Lung (tissue), 12 donors: ENCODE measurements around the gene ADCY6. TPM values are rescaled to one million over a fixed set of nuclear protein-coding genes. Genes with fewer than 3 reads are reported as not detected.

Experiments
- ATAC-seq: fragments of 200-7000 bp; cut with Tn5 transposase; one replicate; pipeline ENCODE4 v1.9.1; 2020; ENCODE audit warnings: moderate number of reproducible peaks; ENCODE audit not compliant: insufficient read depth, low FRiP score
- DNase-seq, 3 donors: peaks; one replicate each; pipeline ENCODE4 v3.0.0-alpha.2; 2013 to 2017
- H3K27ac ChIP-seq, 2 donors: one replicate each; pipeline ENCODE4 v1.5.1; 2013; ENCODE audit warnings: mild to moderate bottlenecking in 2 of 2, moderate library complexity in 2 of 2, control low read depth in 1 of 2, inconsistent platforms in 1 of 2, low read depth in 1 of 2, low read length in 1 of 2
- H3K27me3 ChIP-seq, 3 donors: one replicate each; pipeline ENCODE4 v1.5.1; 2013; ENCODE audit warnings: low read length in 2 of 3; ENCODE audit not compliant: control insufficient read depth in 3 of 3, insufficient read depth in 3 of 3
- H3K36me3 ChIP-seq, 4 donors: one replicate each; pipeline ENCODE4 v1.5.1; 2013; ENCODE audit warnings: low read length in 4 of 4, mild to moderate bottlenecking in 1 of 4, moderate library complexity in 1 of 4; ENCODE audit not compliant: control insufficient read depth in 4 of 4, insufficient read depth in 4 of 4
- H3K4me1 ChIP-seq, 5 donors: one replicate each; pipeline ENCODE4 v1.5.1; 2013; ENCODE audit warnings: low read length in 5 of 5, mild to moderate bottlenecking in 2 of 5, moderate library complexity in 1 of 5; ENCODE audit not compliant: control insufficient read depth in 5 of 5, insufficient read depth in 5 of 5
- H3K4me3 ChIP-seq: one replicate; pipeline ENCODE4 v1.5.1; 2013; ENCODE audit warnings: mild to moderate bottlenecking, control low read depth, moderate library complexity
- H3K9ac ChIP-seq, 2 donors: one replicate each; pipeline ENCODE4 v1.5.1; 2013; ENCODE audit warnings: low read length in 2 of 2, control low read depth in 1 of 2; ENCODE audit not compliant: insufficient read depth in 1 of 2
- H3K9me3 ChIP-seq, 4 donors: one replicate each; pipeline ENCODE4 v1.5.1; 2013; ENCODE audit warnings: low read length in 3 of 4, mild to moderate bottlenecking in 1 of 4, moderate library complexity in 1 of 4; ENCODE audit not compliant: control insufficient read depth in 4 of 4, insufficient read depth in 3 of 4
- CTCF ChIP-seq: IDR thresholded peaks from 2 replicates; pipeline ENCODE4 v1.5.1; 2012; ENCODE audit warnings: mild to moderate bottlenecking; ENCODE audit errors: control extremely low read depth, extremely low read depth
- WGBS, 2 donors: extraction: QIAGEN DNeasy Blood & Tissue Kit; methylation state at CpG; one replicate each; pipeline ENCODE4 v1.1.7; 2013; 5-methylcytosine and 5-hydroxymethylcytosine counted together
- polyA plus RNA-seq, 2 donors: library from polyadenylated mRNA; stranded (reverse); fragments of 200-250 nt; gene quantifications; one replicate each; pipeline ENCODE4 v1.2.1, GENCODE V29; 2013
- total RNA-seq, 2 donors: library from RNA; depleted of rRNA in 1 of 2; stranded (reverse); fragments of >200 nt in 1 of 2; gene quantifications; one replicate each; pipeline ENCODE4 v1.2.1, GENCODE V29; 2014 to 2021
- donor health status: control.
- donor health status: control.
- donor health status: Bipolar disorder and iron deficiency.
- donor health status: healthy.
- donor health status: DM: yes; HTN: yes; CAD: no.

Gene ADCY6
- total and polyA plus RNA-seq, 4 donors: 14.4 to 37.0 (median 26.2) TPM

GRCh38 chr12:48775299-48775698 is 13.6 kb downstream of the ADCY6 start:
- peaks cover 20 to 57% (median 23%) of the 10 kb centered on the region in 4 donors for H3K36me3 ChIP-seq
- H3K27ac ChIP-seq: no peak overlapping the region
- WGBS, 2 donors: 94 to 99% methylated on average over 8 of the region's 8 CpGs

GRCh38 chr12:48774516-48774915 is 14.4 kb downstream of the ADCY6 start:
- no peak for TF ChIP-seq CTCF
- 54 to 57% methylated on average over 2 of the region's 2 CpGs for WGBS, 2 donors

More at GRCh38 chr12:48775299-48775698, 13.6 kb downstream of the ADCY6 start:
- Histone ChIP-seq H3K4me1 (peaks cover 0 to 3% (median 0%) of the 10 kb centered on the region in 5 donors), H3K9ac (no peak overlapping the region), H3K27me3 (no peaks in the 10 kb centered on the region), H3K4me3 (no peak overlapping the region), H3K9me3 (peaks cover 0 to 2% (median 0%) of the 10 kb centered on the region in 4 donors)
- DNase-seq (no peak), ATAC-seq (no peak)
- no peak for TF ChIP-seq CTCF

GRCh38 chr12:48773686-48774085 is 15.2 kb downstream of the ADCY6 start:
- Histone ChIP-seq H3K4me3 (no peak overlapping the region), H3K27ac (no peak overlapping the region), H3K9me3 (peaks cover 0 to 2% (median 0%) of the 10 kb centered on the region in 4 donors), H3K27me3 (no peaks in the 10 kb centered on the region), H3K9ac (no peak overlapping the region), H3K4me1 (no peaks in the 10 kb centered on the region), H3K36me3 (peaks cover 20 to 59% (median 25%) of the 10 kb centered on the region in 4 donors)
- 95 to 97% methylated on average over 5 of the region's 5 CpGs for WGBS, 2 donors
- DNase-seq (no peak), ATAC-seq (no peak)
- no peak for TF ChIP-seq CTCF

More at GRCh38 chr12:48774516-48774915, 14.4 kb downstream of the ADCY6 start:
- H3K36me3 ChIP-seq: peaks cover 20 to 57% (median 23%) of the 10 kb centered on the region in 4 donors
- no peak for ATAC-seq
- no peaks in the 10 kb centered on the region for H3K27me3 ChIP-seq
- no peak for DNase-seq
- peaks cover 0 to 2% (median 0%) of the 10 kb centered on the region in 4 donors for H3K9me3 ChIP-seq
- no peak overlapping the region for H3K27ac ChIP-seq
- no peak overlapping the region for H3K9ac ChIP-seq
- H3K4me3 ChIP-seq: no peak overlapping the region
- peaks cover 0 to 3% (median 0%) of the 10 kb centered on the region in 5 donors for H3K4me1 ChIP-seq

- Histone ChIP-seq H3K9me3 (peaks cover 0 to 2% (median 0%) of the 10 kb centered on the region in 4 donors), H3K9ac (no peak overlapping the region), H3K4me1 (peaks cover 0 to 10% (median 0%) of the 10 kb centered on the region in 5 donors), H3K36me3 (peaks cover 23 to 69% (median 27%) of the 10 kb centered on the region in 4 donors), H3K4me3 (no peak overlapping the region), H3K27me3 (no peaks in the 10 kb centered on the region), H3K27ac (no peak overlapping the region)
- no peak for TF ChIP-seq CTCF
- ATAC-seq: no peak
- no peak for DNase-seq
- 85 to 91% methylated on average over 13 of the region's 13 CpGs for WGBS, 2 donors
Observed at GRCh38 chr12:48771588-48772112, 17.2 kb downstream of the ADCY6 start.
